Cardiac atrium fibroblast (primary cell): Measurements from ENCODE around the gene VAX1. TPM values are rescaled to one million over a fixed set of nuclear protein-coding genes. Genes with fewer than 3 reads are reported as not detected.

Experiments
- total RNA-seq: library from RNA; depleted of rRNA; stranded (reverse); fragments of >200 nt; gene quantifications from 2 replicates; pipeline ENCODE4 v1.2.3, GENCODE V29; 2015

VAX1 gene
- total RNA-seq = not detected in 2 replicates

GRCh38 chr10:117137911-117138642 is at the start of gene VAX1:
TSS of gene VAX1 (minus strand) at chr10:117138270. CDS start at chr10:117138056, 214 bp downstream.

Other genes starting within 250 kb of the VAX1 start
- gene SHTN1, start 133.1 kb downstream of the VAX1 start, total RNA-seq = 2.9 TPM in 2 replicates
- not detected in 2 replicates for gene KCNK18, start 59.2 kb upstream of the VAX1 start, total RNA-seq
- not detected in 2 replicates for gene SLC18A2, start 102.8 kb upstream of the VAX1 start, total RNA-seq
- 22.2 and 22.7 TPM in 2 replicates for gene PDZD8, start 237.2 kb upstream of the VAX1 start, total RNA-seq